GM18868 (cell line): ENCODE measurements around the gene TACR2.
A peak's percentile ranks its signal among the peaks of the same experiment; 100 is the strongest.

ENCODE experiments used
- ATAC-seq: cut with Tn5 transposase; IDR thresholded peaks from one replicate; pipeline ENCODE4 v1.9.1; 2021; ENCODE audit warnings: mild to moderate bottlenecking, moderate library complexity; ENCODE audit not compliant: unreplicated experiment

The TACR2 gene

DNA sequence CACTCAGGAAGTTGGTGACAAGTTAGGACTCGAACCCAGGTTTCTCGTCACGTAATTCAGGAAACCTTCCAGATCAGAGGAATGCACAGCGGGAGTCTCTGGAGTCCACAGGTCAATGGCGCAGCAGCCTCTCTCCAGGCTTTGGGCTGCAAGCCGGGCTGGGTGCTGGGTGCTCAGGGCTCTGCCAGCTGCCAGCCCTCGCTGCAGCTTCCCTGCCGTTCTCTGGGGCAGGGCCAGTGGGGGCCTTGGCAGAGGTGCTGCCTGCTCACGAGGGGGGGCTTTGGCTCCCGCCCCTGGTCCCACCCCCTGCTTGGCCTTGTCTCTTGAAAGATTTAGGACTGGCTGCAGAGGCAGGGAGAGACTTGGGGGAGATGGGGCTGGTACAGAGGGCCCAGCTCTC lies at the start of gene TACR2:
TSS of gene TACR2 (minus strand) at position 224 of the 400 bp plus-strand sequence. CDS start 595 bp downstream, outside the sequence.
- no peak for ATAC-seq

DNA sequence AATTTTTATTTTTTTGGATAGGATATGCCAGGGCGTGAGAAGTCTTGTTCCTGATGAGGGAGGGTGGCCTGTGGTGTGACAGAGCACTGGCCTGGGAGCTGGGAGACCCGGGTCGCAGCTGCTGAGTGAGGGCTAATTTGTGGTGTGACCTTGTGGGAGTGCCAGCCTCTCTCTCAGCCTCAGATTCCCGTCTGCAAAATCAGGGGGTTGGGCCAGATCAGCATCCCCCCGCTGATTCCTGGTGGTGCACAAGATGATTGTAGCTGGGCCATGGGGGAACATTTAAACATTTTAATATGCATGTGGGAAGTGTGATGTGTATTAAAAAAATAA lies 49.4 kb upstream of the TACR2 start:
- no peak for ATAC-seq

- ATAC-seq: no peak
These were observed 48.9 kb upstream of the TACR2 start for GRCh38 chr10:69465457-69466157.

DNA sequence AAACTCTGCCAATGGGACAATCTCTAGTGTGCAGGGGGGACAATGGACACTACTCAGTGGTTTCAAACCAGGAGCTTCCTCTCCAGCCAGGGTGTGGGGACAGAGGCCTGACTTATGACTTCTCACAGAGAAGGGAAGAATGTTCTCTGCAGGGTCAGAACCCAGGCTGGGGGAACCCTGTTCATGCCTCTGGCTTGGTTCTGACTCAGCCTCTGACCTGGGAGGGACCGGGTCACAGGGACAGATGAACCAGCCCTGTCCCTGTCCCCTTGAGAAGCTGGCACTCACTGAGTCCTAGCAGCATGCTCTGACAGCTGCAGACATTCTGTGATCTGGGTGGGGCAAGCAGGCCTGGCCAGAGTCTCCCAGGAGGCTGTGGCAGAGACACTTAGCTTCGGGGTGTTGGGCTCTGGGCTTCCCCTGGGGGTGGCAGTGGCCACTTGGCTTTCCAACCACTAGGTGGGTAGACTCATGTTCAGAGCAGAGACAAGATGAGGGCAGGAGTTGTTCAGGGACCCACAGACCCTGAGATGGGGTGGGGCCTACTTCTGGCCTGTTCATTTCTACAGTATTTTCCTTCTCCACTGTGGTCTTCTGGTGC lies 48.2 kb upstream of the TACR2 start:
- ATAC-seq: peak; percentile 70

- no peak for ATAC-seq
These were observed 47.7 kb upstream of the TACR2 start for GRCh38 chr10:69464401-69464800.

DNA sequence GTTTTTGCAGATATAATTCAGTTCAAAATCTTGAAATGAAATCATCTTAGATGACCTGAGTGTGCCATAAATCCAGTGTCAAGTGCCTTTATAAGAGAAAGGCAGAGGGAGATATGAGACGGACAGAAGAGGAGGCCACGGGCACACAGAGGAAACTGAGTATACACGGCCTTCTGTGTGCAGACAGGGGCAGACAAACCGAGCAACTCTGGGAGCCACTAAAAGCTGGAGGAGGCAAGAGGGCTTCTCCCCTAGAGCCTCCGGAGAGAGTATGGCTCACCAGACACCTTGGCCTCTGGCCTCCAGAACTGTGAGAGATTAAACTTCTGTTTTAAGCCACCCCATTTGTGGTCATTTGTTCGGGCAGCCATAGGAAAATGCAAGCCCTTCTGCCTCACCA lies 47.2 kb upstream of the TACR2 start:
- no peak for ATAC-seq

DNA sequence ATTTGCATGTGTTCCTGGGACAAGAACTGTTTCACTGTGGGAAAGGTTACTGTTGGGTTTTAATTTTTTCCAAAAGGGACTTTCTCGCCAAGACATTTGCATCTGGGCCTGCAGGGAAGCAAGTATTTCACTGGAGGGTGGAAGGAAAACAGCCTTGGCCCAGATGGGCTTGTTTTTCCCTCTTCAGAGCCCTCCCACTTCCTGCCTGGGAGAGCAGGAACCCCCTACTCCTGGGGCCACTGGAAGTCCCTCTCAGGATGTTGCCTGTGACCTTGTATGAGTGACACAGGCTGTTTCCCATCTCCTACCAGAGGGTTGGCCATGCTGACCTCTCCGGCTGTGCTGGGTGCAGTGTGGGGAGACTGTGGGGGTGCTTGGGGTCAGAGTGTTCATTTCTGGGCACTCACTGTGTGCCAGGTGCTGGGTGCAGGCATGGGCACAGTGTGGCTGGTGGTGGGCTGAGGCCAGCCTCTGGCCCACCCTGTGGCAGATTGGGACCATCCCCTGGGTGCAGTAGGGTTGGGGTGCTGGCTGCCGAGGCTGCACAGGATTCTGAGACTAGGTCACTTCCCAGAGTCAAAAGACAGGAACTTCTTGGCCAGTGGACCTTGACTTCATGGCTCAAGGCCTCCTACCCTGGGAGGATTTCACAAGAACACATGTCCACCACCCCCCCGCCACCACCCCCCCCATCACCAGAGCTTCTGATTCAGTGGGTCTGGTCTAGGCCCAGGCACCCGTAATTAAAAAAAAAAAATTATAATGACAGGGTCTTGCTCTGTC lies 44.7 kb upstream of the TACR2 start:
- ATAC-seq: no peak

DNA sequence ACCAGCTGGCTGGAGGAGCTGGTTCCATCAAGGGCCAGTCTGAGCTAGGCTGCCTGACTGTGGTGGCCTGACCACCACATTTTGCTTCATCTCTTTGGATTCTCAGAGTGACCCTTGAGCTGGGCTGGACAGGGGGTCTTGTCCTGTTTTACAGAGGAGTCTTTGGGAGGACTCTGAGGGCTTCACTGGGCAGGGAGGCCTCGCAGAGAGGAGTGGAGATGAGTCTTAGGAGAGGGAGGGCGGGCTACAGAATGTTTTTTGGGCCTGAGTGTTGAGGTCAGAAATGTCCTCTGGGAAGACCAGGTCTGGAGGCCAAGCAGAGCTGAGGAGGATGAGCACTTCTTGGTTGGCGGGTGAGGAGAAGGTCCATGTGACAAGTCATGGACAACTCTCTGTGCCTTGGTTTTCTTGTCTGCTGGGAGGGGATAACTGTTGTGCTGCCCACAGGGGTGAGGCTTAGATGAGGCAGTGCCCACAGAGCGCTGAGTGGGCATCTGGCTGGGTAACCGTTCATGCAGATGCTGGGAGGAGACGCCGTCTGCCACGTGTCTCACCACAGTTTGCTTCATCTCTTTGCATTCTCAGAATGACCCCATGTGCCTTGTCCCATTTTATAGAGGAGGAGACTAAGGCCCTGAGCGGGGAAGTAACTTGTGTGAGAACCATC lies 44.0 kb upstream of the TACR2 start:
- no peak for ATAC-seq

GRCh38 chr10:69459893-69460575 lies 43.3 kb upstream of the TACR2 start:
- no peak for ATAC-seq

DNA sequence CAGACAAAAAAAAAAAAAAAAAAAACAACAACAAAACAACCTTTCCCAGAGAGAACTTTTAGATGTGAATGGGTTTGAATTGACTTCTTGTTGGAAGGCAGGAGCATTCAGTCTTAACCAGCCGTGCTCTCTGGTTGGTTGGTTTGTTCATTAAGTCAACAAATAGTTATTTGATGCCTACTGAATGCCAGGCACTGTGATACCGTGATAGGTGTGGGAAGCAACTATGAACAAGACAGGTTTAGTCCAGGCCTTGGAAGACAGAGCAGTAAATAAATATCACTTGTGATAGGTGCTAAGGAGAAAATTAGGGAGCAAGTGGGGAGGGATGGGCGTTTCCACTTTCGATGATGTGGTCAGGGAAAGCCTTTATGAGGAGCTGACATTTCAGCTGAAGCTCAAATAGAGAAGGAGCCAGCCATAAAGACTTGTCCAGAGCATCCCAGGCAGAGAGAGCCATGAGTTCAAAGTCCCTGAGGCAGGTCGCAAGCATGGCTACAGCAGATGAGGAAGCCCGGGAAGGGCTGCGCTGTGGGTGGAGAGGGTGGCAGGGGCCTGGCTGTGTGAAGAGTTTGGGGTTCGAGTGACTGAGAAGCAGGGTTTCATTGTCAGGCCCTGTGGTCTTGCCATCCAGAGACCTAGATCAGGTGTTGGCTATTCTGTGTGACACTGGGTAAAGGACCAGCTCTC lies 42.5 kb upstream of the TACR2 start:
- no peak for ATAC-seq

DNA sequence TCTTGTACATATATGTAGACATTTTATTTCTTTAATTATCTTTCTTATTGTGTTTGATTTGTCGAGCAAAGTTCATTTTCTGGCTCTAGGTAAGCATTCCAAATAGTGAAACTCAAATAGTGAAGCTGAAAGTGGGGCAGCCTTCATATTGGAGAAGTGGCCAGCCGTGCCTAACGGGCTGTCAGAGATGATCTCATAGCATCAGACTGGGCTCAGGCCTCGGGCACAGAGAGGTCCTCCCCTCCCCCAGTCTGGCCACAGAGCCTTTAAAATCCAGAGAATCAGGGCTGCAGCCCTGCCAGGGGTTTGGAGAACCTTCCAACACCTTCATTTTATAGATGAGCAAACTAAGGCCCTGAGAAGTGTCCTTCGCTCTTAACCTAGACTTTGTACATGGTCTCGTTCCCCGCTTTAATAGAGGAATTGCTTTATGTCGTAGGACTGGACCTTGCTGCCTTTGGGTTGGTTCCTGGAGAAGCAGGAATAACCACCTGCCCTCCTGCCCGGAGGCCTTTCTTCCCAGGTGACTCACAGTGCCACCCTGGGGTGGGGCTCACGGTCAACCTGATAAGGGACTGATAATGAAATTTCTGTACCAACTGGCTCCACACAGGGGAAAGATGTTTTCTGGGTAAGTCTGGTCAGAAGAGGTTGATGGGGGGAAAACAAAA lies 41.8 kb upstream of the TACR2 start:
- no peak for ATAC-seq

DNA sequence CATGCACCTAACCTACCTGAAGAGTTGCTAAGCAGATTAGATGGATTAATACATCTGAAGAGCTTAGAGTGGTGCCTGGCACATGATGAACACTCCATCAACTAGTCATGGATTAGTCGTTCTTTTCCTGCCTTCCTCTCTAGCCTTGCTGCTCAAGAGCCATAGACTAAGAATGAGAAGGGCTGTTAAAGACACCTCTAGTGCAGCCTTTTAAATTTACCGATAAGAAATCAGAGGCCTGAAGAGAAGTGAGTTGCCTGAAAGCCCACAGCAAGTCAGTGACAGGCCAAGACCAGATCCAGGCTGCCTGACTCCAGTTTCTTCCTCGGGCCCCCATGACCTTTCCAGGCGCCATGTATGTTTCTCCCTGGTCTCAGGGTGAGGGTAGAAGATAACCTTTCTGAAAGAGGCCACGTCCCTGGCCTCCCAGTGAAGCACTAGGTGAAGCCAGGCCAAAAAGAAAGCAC lies 41.1 kb upstream of the TACR2 start:
- ATAC-seq: no peak

DNA sequence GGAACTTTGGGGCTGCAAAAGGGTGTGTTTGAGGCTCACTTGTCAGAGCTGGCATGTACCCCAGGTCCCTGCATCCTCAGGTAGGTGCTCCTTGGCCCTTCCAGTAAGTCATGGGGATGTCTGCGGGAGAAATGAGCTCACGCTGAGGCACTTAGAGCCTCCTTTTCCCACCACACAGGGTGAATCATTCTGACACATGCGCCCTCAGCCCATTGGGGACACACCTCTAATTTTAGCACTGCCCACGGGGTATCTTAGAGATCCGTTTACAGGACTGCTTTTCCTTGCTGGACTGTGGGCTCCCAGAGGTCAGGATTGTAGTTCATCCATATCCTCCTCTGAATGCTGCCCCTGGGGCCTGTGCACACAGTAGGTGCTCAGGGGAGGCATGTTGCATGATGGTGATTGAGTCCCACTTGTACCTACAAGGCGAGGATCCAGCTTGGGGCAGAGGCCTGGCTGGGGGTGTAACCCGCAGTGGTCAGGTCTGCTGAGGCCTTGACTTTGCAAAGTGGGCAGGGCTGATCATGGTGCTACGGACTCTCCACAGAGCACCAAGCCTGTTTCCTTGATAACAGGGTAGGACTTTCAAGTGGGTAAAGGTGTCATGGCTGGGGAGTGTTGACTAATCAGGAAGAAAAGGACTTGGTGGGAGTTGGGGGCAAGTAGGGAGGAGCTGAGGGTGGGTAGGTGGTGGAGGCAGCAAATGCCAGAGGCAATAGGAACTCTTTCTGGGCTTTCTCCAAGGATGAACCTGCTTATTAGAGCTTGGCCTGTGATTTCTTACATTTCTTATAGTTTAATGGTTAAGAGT lies 40.4 kb upstream of the TACR2 start:
- no peak for ATAC-seq

DNA sequence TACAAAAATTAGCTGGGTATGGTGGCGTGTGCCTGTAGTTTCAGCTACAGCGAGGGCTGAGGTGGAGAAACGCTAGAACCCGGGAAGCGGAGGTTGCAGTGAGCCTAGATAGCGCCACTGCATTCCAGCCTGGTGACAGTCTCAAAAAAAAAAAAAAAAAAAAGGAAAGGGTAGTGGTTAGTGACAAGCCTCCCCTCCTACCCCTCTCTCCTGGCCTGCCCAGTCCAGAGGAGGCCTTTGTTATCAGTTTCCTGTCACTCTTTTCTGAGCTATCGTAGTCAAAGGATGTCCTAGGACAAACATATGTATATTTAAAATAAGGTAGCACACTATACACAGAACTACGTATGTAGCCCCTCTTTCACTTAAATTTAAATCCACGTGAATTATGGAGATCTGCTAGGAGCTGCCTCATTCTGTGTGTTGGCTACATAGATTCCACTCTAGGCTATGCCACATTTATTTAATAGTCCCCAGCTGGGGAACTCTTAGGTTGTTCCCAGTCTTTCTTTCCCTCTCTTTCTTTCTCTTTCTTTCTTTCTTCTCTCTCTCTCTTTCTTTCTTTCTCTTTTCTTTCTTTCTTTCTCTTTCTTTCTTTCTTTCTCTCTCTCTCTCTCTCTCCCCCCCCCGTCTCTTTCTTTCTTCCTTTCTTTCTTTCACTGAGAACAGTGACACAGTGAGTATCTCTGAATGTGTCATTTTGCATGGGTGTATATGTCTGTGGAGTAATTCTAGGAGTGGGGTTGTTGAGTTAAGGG lies 38.5 kb upstream of the TACR2 start:
- no peak for ATAC-seq

GRCh38 chr10:69453795-69454194 lies 37.1 kb upstream of the TACR2 start:
- ATAC-seq: no peak

DNA sequence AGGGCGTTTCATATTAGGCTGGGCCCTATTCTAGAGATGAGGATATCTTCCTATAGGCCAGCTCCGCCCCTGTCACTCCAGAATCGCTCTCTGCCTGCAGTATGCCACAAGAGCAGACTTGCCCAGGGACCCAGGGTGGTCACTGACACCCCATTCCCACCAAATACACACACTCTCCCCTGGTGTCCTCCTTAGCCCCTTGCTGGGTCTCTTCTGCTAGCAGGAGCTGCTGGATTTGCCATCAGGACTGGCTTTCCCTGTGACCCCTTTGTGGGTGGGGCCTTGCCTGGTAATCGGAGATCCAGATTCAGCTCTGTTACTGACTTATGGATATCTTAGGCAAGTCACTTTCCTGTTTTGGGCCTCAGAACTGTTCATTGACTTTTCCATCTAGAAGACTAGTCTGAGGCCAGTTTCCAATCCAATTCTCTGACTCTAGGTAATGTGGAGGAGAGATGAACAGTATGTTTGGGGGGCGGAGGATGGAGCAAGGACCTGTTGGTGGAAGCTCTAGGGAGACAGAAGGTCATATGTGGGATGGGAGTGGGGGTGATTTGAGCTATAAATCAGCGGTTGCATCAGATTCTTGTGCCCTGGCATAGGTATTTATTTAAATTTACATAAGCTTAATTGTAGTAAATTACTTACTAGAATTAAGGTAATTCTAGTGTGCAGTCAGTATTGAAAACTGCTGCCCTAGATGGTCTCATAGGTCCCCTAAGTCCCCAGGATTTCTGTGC lies 36.1 kb upstream of the TACR2 start:
- ATAC-seq: no peak

DNA sequence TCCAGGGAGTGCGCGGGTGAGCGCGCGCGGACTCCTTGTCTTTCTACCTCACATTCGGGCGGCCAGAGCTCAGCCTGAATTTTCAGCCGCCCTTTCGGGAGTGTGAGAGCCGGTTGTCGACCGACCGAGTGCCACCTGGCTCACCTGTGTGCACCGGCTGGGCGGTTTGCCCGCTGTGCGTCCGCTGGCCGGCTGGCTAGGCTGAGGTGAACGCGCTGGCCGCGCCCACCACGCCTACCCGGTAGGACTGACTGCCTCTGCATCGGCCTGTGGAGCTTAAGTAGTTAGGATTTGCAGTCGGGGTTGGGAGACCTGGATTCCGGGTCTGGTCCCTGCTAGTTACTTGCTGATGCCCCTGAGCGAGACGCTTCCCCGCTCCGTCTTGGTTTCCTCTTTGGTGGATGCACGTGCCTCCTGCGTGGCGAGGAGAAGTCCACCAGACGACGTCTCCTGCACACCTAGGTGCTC lies 35.1 kb upstream of the TACR2 start:
- no peak for ATAC-seq
